ENCODE measurements around the gene SLC22A23.

The SLC22A23 gene

DNA sequence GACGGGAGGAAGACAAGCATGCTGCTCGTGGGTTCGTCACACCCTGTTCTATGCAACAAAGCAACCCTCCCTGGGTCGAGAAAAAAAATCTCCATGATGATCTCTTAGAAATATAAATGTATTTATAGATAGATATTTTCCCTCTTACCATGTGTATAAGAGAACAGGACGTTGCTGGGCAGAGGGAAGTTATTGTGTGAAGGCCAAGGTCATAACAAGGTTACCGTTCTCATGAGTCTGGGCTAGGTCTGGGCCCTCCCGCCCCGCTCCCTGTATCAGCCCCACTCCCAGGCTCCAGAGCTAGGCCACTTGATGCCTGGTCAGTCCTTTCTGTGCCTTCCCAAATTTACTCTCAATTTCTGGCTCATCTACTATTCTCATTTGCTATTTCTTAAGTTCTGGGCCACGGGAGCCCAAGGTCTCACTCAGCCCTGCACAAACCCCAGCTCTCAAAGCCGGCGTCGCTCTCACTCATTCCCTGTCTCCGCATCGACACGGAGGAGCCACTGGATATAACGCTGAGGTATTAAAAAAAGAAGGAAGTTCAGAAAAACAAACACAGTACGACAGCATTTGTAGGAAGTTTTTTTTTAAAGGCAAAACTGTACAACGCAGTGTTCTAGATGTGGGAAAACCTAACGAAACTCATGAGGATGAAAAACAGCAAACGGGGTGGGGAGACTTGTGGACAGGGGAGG, 101.3 kb downstream of the SLC22A23 start:
- no peak for DNase-seq (ENCODE audit: extremely low read depth in 1 of 2, low read depth in 1 of 2)

DNA sequence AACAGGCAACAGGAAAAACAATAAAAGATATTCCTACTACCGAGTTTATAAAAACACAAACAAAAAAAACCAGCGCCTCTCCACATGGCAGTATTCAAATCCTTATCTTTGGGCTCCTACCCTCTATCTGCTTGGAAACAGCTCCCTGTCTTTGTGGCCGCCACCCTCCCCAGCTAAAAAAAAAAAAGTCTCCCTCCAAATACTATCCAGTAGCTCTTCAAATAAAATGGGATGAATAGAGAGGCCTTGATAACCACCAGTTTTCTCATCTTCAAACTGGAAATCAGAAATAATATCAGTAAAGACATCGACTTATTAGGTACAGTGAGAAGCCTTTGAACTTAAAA, 101.9 kb downstream of the SLC22A23 start:
- no peak for DNase-seq (ENCODE audit: extremely low read depth in 1 of 2, low read depth in 1 of 2)

DNA sequence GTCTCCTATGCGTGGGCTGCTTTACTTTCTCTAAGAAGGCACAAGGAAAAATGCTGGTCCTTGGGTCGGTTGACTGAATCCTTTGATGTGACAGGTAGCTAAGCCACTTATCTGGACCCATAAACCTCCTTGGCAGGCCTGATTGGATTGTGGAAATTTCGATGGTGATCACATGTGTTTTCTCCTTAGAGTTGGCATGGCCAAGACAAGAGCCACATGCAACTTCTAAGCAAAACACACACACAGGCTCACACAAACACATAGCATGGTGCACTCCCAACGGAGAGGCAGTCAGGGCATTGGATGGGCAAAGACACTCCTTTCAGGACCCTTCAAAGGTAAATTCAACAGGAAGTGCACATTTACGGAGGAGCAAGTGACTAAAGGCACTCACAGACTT, 102.9 kb downstream of the SLC22A23 start:
- DNase-seq (ENCODE audit: extremely low read depth in 1 of 2, low read depth in 1 of 2) = no peak

DNA sequence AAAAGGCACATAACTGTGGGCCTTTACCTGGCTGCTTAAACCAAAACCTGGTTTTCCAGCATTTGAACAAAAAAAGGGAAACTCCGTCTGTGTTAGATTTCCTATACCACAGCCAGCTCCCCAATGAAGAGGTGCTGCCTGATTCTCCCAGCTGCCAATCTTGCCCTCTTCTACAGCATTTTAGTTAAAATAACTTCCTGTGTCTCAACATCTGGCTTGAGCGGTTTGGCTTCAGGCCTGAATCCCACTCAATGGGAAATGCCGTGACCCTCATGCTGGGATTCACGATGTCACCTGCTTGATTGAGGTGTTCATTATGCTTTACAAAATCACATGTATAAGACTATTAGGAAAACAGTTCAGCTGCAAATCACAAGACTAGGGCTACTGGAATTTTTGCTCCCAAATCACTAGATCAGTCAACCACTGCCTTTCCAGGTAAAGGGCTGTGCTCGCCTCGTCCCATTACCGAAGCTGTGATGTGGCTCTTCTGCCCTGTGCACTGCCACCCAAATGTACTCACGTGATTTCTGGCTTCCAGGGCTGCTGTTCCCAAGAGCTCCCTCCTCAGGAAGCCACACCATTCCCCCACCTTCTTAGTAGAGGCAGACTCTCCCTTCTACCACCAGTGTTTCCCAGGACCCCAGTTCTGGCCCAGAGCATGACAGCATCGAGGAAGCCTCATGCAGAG, 103.5 kb downstream of the SLC22A23 start:
- DNase-seq (ENCODE audit: extremely low read depth in 1 of 2, low read depth in 1 of 2) = no peak

DNA sequence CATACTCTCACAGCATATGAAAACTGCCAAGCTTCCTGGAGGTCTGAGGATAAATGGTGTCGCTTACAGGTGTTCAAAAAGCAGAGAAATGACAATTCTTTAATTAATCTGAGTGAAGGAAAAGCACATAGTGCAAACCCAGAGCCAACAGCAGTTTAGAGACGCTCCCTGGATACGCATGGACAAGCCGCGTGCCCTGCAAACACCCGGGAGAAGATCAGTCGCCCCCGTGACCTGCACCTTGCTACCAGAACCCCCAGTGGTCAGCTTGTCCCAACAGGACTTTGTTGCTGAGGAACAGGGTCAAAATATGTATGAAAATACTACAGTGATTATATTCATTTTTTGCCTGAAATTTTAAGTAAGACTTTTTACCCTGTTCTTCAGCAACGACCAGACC, 104.2 kb downstream of the SLC22A23 start:
- DNase-seq (ENCODE audit: extremely low read depth in 1 of 2, low read depth in 1 of 2) = no peak

DNA sequence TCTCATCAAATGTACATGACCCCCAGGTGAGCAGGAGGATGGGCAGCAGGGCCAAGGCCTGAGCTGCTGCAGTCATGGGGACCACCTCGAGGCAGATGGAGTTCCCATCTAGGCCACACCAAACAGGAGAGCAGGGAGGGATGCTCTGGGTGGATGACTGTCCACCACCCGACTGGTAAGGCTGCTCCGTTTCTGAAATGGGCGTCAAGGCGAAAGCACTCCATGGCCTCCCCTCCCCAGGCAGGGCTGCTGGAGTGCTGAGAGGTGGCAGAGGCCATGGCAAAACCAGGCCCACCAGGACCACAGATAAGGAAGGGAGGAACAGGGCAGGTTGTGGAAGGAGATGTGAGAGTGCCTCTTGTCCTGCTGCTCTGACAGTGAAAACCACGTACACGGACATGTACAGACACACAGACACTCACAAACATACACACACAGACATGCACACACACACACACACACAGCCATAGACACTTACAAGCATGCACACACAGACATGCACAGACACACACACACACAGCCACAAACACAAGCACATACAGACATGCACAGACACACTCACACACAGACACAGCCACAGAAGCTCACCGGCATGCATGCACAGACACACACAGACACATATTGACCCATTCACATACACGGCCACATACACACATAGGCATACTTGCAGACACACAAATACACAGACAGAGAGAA, 104.9 kb downstream of the SLC22A23 start:
- DNase-seq (ENCODE audit: extremely low read depth in 1 of 2, low read depth in 1 of 2) = no peak

DNA sequence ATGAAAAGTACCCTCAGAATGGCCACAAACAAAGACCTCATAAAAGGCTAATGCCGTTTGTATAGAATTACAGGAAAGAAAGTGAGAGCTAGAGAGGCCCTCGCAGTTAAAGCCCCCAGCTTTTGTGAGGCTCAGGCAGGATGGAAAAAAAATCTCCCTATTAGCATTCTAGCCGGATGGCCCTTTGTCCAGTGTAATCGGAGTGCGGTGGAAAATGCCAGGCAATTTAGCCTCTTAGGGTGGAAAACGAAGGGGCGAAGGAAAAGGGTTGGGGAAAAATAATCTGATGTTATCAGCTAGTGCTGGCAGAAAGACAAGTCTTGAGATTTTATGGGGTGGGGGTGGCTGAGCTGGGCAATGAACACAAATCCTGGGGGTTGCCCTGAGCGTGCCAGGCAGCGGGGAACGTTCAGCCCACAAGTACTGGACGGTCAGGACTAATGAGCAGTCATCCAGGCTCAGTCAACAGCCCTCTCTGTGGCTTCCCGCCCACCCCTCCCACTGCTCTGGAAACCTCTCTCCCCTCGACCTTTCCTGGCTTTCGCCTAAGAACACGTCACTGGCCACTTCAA, 105.7 kb downstream of the SLC22A23 start:
- no peak for DNase-seq (ENCODE audit: extremely low read depth in 1 of 2, low read depth in 1 of 2)

DNA sequence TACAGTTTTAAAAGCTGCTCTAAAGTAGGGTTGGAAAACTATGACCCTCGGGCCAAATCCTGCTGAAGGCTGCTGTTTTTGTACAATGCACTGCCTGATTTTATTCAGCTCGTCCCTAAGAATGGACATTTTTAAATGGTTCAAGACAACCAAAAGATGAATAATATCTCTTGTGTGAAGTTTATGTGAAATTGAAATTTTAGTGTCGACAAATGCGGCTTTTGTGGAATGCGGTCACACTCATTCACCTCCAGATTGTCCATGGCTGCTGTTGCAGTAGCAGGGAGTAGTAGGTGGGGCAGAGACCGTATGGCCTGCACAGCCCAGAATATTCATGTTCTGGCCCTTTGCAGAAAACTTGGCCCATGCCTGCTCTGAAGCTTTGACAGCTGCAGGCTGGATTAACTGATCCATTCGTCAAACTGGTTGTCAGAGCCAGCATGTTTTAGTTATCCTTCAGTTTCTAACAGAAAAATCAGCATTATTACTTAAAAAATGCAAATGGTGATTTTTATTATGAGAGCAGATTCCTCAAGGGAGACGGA, 106.5 kb downstream of the SLC22A23 start:
- DNase-seq (ENCODE audit: extremely low read depth in 1 of 2, low read depth in 1 of 2) = no peak

DNA sequence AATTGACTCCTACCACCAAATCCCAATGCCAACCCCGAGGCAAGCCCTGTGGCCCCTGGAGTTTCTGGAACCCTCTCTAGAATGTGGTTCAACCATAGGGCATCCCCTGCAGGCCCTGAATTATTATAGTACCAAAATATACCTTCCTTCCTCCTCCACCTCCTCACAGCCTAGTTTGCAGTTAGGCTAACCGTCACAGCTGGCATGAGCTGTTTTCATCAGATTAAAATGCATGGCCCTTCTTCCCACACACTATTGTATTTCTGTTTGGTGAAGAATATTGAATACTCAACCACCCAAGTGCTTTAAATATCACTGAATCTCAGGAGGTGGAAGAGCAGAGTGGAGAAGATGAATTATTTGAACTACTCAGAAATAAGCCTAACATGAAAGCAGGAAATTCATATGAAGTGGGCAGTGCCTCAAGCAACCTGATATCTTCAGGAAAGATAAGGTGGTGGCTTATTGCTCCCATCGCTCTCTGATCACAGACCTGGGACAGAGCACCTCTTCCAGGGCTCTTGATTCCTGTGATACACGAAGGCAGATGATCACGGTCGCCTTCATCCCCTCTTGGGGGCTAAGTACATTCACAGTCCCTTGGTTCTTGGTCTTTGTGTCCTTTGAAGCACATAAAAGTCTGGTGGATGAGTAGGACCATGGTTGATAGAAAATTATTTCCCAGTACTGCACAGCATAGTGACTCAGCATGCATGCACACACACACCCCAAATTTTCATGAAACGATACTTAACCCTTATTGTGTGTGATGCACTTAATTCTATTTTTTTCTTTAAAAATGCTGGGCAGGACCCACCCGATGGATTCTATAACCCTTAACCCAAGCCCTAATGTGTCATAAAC, 107.2 kb downstream of the SLC22A23 start:
- DNase-seq (ENCODE audit: extremely low read depth in 1 of 2, low read depth in 1 of 2) = no peak

DNA sequence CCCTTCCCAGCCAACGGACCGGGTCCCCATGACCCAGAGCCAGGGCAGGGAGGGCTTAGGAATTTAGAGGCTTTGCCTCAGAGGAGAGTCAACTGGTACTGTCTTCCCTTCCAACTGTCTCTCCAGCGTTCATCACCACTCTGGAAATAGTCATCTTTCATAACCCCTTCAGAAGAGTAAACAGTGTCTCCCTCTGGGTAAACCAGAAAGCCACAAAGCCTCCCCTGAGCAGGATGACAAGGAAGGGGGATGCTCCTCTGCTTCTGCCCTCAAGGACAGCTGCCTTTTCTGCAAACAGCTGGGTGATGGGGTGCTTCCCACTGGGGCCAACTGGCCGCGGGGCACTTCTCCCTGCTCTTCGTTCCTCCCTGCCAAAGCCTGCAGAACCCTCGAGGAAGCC, 108.0 kb downstream of the SLC22A23 start:
- no peak for DNase-seq (ENCODE audit: extremely low read depth in 1 of 2, low read depth in 1 of 2)

DNA sequence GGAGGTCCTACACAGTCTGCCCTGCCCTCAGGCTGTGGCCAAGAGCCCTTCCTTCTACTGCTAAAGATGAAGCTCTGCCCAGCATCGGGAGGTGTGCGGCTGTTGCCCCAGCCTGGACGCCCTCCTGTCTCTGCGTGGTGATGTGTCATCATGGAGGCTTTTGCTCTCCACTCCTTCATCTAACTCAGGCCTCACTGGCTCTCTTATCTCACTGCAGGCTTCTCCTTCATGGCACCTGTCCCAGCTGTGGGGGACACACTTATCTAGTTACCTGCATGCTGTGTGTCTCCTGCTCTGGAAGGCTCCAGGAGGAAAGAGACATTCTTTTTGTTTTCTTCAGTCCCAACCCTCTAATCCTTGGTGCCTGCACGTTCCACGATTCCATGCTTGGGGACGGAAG, 109.0 kb downstream of the SLC22A23 start:
- no peak for DNase-seq (ENCODE audit: extremely low read depth in 1 of 2, low read depth in 1 of 2)

DNA sequence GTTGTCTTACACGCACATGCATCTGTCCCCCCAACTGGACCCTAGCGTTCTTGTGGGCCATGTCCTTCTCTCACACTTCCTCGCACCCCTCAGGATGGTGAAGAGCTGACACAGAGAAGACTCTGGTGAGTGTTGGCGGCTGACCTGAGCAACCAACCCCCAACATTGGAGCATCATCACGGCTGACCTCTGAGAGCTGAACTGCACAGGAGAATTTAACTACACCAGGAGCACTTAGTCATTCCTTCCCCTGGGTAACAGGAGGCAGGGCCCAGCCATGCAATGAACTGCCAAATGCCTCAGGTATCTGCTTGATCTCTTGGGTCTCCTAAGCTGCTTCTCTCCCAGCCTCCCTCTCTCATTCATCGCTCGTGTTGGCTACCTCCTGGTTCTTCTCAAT, 109.6 kb downstream of the SLC22A23 start:
- no peak for DNase-seq (ENCODE audit: extremely low read depth in 1 of 2, low read depth in 1 of 2)

DNA sequence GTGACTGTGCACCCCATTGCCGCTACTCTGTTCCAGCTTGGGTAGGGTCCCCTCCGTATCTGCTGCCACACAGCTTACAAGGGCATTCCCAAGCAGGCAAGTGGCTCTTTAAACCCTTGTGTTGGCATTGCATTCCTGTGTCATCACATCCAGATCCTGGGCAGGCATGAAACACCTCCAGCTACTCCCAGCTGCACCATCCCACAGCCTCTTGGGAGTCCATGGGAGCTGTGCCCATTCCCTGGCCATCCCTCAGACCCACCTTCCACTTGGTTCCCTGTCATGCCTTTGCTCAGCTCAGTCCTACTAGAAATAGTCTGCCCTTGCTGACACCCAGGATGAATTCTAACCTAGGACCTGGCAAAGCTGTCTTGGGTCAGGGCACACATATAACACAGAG, 110.4 kb downstream of the SLC22A23 start:
- no peak for DNase-seq (ENCODE audit: extremely low read depth in 1 of 2, low read depth in 1 of 2)

DNA sequence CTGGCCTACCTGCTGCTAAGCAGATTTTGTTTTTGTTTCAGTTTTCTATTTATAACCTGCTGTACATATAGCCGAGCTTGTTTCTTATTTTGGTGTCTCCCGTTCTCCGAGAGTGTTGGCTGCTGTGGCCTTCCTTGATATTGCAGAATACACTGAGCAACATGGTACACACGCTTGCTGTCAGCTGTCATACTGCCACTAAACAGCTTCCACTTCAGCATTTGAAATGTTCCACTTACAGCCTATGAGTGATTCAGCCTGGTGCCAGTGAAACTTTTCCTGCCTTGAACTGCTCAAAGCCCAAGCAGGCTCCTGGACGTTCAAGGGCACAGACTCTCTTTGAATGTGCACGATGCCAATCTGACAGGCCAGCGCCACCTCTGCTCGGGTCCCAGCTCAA, 111.0 kb downstream of the SLC22A23 start:
- DNase-seq (ENCODE audit: extremely low read depth in 1 of 2, low read depth in 1 of 2) = no peak

DNA sequence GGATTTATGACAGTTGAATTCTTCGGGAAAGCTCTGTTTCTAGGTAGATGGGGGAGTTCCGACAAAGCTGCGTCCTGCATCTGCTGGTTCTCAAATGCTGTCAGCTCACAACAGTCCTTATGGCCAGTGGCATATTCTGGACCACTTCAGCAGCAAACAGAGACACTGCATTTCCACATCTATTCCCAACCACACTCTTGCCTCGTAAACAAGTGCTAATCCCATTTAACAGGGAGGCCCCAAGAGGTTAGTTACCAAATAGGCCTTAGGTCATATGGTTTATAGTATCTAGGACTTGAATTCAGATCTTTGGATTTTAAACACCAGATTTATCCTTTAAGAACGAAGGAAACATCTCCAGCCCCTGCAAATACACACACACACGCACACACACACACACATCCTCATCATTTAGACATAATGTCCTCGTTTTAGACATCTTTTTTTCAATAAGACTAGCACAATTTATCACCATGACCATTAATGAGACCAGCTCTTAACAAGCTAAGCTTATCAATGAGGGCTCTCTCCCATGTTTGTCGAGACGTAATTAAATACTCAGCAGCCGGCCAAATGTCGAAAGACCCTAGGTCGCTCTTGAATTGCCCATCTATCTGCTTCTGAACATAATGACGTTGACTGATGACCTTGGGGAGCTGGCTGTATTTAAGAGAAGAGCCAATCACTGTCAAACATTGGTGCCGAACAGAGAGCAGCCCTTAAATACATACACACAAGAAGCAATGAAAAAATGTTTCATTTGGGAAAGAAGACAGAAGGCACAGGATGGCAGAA, 113.6 kb downstream of the SLC22A23 start:
- DNase-seq (ENCODE audit: extremely low read depth in 1 of 2, low read depth in 1 of 2) = no peak

DNA sequence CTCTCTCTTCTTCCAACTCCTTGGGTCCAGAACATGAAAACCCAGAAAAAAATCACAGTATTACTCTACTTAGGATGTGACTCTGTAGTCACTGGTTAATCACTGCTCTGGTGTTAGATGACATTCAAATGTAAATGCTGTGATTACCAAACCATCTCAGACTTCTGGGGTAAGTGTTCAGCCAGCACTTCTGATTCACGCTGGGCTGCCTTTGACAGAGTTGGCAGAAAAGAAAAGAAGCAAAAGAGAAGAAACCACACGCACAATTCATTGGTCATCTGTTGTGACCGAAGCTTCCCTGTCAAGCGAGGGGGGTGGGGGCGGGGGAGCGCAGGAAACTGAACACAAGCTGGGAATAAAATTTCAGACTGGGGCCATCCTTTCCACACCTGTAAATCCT, 115.4 kb downstream of the SLC22A23 start:
- DNase-seq (ENCODE audit: extremely low read depth in 1 of 2, low read depth in 1 of 2) = no peak

DNA sequence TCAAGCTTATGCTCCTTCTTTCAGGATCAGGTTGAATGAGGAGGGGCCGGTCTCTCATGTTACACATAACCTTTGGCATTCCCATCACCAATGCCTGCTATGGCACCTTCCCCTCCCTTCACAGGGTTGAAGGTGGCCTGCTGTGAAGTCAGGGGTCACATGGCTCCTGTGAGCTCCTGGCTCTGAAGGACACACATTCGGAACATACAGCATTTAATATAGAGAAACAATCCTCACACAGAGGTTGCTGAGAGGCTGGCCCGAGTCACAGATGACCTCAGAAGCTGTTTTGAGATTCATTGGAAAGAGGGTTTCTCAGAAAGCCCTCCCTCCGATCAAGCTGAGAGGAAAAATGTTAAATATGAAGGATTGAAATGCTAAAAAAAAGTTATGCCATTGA, 116.0 kb downstream of the SLC22A23 start:
- no peak for DNase-seq (ENCODE audit: extremely low read depth in 1 of 2, low read depth in 1 of 2)

DNA sequence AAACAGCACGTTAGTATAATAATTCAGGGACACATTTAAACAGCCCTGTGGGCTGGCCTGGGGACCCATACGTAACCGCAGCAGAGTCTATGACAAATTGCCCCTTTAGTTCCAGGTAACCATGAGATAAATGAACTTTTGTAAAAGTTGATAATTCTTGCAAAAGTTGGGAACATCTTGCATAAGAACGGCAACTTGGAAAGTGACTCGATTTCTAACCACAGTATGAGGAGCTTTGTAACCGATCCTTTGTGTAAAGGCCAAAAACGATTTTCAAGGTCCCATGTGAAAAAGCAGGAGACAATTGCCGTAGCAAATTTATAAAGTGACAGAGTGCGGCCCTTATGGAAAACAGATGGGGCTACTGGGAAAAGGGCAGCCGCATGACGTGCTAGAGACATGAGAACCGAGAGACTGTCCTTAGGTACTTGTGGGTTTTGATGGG, 116.5 kb downstream of the SLC22A23 start:
- no peak for DNase-seq (ENCODE audit: extremely low read depth in 1 of 2, low read depth in 1 of 2)

DNA sequence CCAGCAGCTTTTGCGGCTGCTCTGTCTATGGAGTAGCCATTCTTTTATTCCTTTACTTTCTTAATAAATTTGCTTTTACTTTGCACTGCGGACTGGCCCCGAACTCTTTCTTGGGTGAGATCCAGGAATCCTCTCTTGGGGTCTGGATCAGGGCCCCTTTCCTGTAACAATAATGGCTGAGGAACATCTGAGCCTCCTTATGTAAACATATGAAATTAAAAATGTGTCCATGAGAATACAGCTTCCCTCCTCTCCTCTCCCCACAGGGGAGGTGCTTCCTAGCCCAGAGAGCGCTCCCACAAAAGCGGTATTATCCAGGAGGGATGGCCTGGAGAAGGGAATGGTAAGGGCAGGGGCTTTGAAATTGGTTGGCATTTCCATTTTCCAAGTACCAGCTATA, 117.0 kb downstream of the SLC22A23 start:
- DNase-seq (ENCODE audit: extremely low read depth in 1 of 2, low read depth in 1 of 2) = no peak

Measured in activated CD8-positive, alpha-beta memory T cell treated with anti-CD3 and anti-CD28 coated beads for 1 hour (primary cell).